ENCODE measurements around the gene GGTLC1.
"Not testable (repeated sequence)": the region's sequence is repeated elsewhere in the genome, so short reads cannot be mapped to it uniquely, and the experiment has no call there.

Gene GGTLC1

DNA sequence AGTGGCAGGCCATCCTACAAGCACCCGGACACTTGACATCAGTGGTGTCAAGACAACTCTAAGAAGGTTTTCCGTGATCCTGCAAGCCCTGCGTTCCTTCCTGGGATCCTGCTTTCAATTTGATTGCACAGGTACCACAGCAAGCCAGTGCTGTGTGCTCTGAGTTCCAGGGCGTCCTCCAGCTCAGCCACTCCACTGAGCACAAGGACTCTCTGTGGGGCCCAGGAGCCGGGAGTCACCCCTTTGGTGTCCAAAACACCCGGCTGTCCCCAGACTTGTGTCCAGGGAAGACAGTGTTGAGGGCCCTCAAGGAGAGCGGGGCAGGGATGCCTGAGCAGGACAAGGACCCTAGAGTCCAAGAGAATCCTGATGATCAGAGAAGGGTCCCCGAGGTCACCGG is 387 bp upstream of the GGTLC1 start:
- H2AFZ ChIP-seq (ENCODE audit: low read depth, low read length, severe bottlenecking); H3K27ac ChIP-seq (ENCODE audit: low read depth, low read length); H3K27me3 ChIP-seq (ENCODE audit: low read length); H3K4me2 ChIP-seq (ENCODE audit: low read depth, low read length, poor library complexity, severe bottlenecking); H4K20me1 ChIP-seq (ENCODE audit: low read depth, low read length); H3K9me3 ChIP-seq (ENCODE audit: insufficient read depth, low read length); H3K9me2 ChIP-seq (replicated peaks; ENCODE audit: insufficient read depth, low read length); H3K36me3 ChIP-seq (ENCODE audit: low read length); H3K79me2 ChIP-seq (ENCODE audit: insufficient read depth, low read length); H3F3A ChIP-seq (ENCODE audit: insufficient read depth); H3K9ac ChIP-seq (ENCODE audit: low read length); H3K4me3 ChIP-seq (ENCODE audit: insufficient read depth, low read length, poor library complexity, severe bottlenecking): not testable (repeated sequence)

DNA sequence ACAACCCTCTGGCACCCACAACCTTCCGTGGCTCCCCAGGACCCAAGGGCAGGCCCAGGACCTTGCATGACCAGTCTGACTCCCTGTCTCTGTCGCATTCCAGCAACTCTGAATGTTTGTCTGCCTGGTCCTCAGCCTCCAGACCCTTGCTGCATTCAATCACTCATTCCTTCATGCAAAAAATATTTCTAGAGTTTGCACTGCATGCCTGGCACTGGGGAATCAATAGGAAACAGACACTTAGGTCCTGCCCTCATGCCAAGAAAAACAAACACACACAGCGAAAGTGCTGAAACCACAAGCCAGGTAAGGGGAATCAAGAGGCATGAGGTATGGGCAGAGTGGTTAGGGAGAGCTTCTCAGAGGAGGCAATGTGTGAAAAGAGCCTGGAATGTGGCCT is 1.9 kb downstream of the GGTLC1 start:
- not testable (repeated sequence) for H3K36me3 ChIP-seq (ENCODE audit: low read length); H3K27me3 ChIP-seq (ENCODE audit: low read length); H2AFZ ChIP-seq (ENCODE audit: low read depth, low read length, severe bottlenecking); H3K9ac ChIP-seq (ENCODE audit: low read length); H3K4me3 ChIP-seq (ENCODE audit: insufficient read depth, low read length, poor library complexity, severe bottlenecking); H3K4me2 ChIP-seq (ENCODE audit: low read depth, low read length, poor library complexity, severe bottlenecking); H3K9me2 ChIP-seq (replicated peaks; ENCODE audit: insufficient read depth, low read length); H3K27ac ChIP-seq (ENCODE audit: low read depth, low read length); H3K79me2 ChIP-seq (ENCODE audit: insufficient read depth, low read length); H3K9me3 ChIP-seq (ENCODE audit: insufficient read depth, low read length); H4K20me1 ChIP-seq (ENCODE audit: low read depth, low read length); H3F3A ChIP-seq (ENCODE audit: insufficient read depth)

- H3K4me2 ChIP-seq (ENCODE audit: low read depth, low read length, poor library complexity, severe bottlenecking); H3K27me3 ChIP-seq (ENCODE audit: low read length); H4K20me1 ChIP-seq (ENCODE audit: low read depth, low read length); H3K9me2 ChIP-seq (replicated peaks; ENCODE audit: insufficient read depth, low read length); H3F3A ChIP-seq (ENCODE audit: insufficient read depth); H3K27ac ChIP-seq (ENCODE audit: low read depth, low read length); H3K9ac ChIP-seq (ENCODE audit: low read length); H2AFZ ChIP-seq (ENCODE audit: low read depth, low read length, severe bottlenecking); H3K4me3 ChIP-seq (ENCODE audit: insufficient read depth, low read length, poor library complexity, severe bottlenecking); H3K36me3 ChIP-seq (ENCODE audit: low read length); H3K9me3 ChIP-seq (ENCODE audit: insufficient read depth, low read length); H3K79me2 ChIP-seq (ENCODE audit: insufficient read depth, low read length): not testable (repeated sequence)
Observed at GRCh38 chr20:23986310-23986709, 2.3 kb downstream of the GGTLC1 start.

- H3K27me3 ChIP-seq (ENCODE audit: low read length); H4K20me1 ChIP-seq (ENCODE audit: low read depth, low read length); H3K36me3 ChIP-seq (ENCODE audit: low read length); H3K9me3 ChIP-seq (ENCODE audit: insufficient read depth, low read length); H3K9ac ChIP-seq (ENCODE audit: low read length); H3K4me3 ChIP-seq (ENCODE audit: insufficient read depth, low read length, poor library complexity, severe bottlenecking); H3K9me2 ChIP-seq (replicated peaks; ENCODE audit: insufficient read depth, low read length); H3K27ac ChIP-seq (ENCODE audit: low read depth, low read length); H3F3A ChIP-seq (ENCODE audit: insufficient read depth); H2AFZ ChIP-seq (ENCODE audit: low read depth, low read length, severe bottlenecking); H3K79me2 ChIP-seq (ENCODE audit: insufficient read depth, low read length); H3K4me2 ChIP-seq (ENCODE audit: low read depth, low read length, poor library complexity, severe bottlenecking): not testable (repeated sequence)
Observed at GRCh38 chr20:23985790-23986225, 2.8 kb downstream of the GGTLC1 start.

GRCh38 chr20:23985066-23985789 is 3.4 kb downstream of the GGTLC1 start:
- H2AFZ ChIP-seq (ENCODE audit: low read depth, low read length, severe bottlenecking); H3K27me3 ChIP-seq (ENCODE audit: low read length); H3K36me3 ChIP-seq (ENCODE audit: low read length); H3F3A ChIP-seq (ENCODE audit: insufficient read depth); H3K9me2 ChIP-seq (replicated peaks; ENCODE audit: insufficient read depth, low read length); H3K9ac ChIP-seq (ENCODE audit: low read length); H4K20me1 ChIP-seq (ENCODE audit: low read depth, low read length); H3K4me2 ChIP-seq (ENCODE audit: low read depth, low read length, poor library complexity, severe bottlenecking); H3K27ac ChIP-seq (ENCODE audit: low read depth, low read length); H3K79me2 ChIP-seq (ENCODE audit: insufficient read depth, low read length); H3K4me3 ChIP-seq (ENCODE audit: insufficient read depth, low read length, poor library complexity, severe bottlenecking); H3K9me3 ChIP-seq (ENCODE audit: insufficient read depth, low read length): not testable (repeated sequence)

DNA sequence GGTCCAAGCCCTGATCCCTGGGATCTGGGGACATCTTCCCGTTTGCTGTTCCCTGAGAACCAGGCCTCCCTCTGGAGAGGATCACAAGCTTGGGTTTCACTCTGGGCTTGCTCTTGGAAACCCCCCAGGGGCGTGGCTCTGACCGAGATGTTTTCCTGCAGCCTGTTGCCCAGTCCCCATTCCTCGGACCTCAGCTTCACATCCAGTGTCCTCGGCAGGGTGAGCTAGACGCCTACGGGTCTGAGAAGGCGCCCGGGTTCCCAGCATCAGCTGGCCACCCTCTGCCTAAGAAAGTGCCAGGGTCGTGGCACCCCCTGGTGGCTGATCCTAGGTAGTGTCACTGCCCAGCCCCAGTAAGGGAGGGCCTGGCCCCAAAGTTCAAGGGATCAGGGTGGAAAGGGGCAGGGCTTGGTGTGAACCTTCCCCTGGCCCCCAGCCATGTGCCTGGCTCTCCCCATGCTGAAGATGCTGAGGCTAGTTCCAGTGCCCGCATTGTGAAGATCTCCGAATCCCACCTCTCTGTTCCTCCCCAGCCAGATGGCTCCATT is 4.0 kb downstream of the GGTLC1 start:
- not testable (repeated sequence) for H3K27me3 ChIP-seq (ENCODE audit: low read length); H3K9ac ChIP-seq (ENCODE audit: low read length); H3K9me3 ChIP-seq (ENCODE audit: insufficient read depth, low read length); H2AFZ ChIP-seq (ENCODE audit: low read depth, low read length, severe bottlenecking); H3K4me2 ChIP-seq (ENCODE audit: low read depth, low read length, poor library complexity, severe bottlenecking); H3F3A ChIP-seq (ENCODE audit: insufficient read depth); H4K20me1 ChIP-seq (ENCODE audit: low read depth, low read length); H3K79me2 ChIP-seq (ENCODE audit: insufficient read depth, low read length); H3K27ac ChIP-seq (ENCODE audit: low read depth, low read length); H3K4me3 ChIP-seq (ENCODE audit: insufficient read depth, low read length, poor library complexity, severe bottlenecking); H3K36me3 ChIP-seq (ENCODE audit: low read length); H3K9me2 ChIP-seq (replicated peaks; ENCODE audit: insufficient read depth, low read length)

- H3K27me3 ChIP-seq (ENCODE audit: low read length); H2AFZ ChIP-seq (ENCODE audit: low read depth, low read length, severe bottlenecking); H4K20me1 ChIP-seq (ENCODE audit: low read depth, low read length); H3K9me2 ChIP-seq (replicated peaks; ENCODE audit: insufficient read depth, low read length); H3K9ac ChIP-seq (ENCODE audit: low read length); H3F3A ChIP-seq (ENCODE audit: insufficient read depth); H3K79me2 ChIP-seq (ENCODE audit: insufficient read depth, low read length); H3K4me3 ChIP-seq (ENCODE audit: insufficient read depth, low read length, poor library complexity, severe bottlenecking); H3K4me2 ChIP-seq (ENCODE audit: low read depth, low read length, poor library complexity, severe bottlenecking); H3K36me3 ChIP-seq (ENCODE audit: low read length); H3K9me3 ChIP-seq (ENCODE audit: insufficient read depth, low read length); H3K27ac ChIP-seq (ENCODE audit: low read depth, low read length): not testable (repeated sequence)
Observed at GRCh38 chr20:23982112-23983018, 6.2 kb downstream of the GGTLC1 start.

GRCh38 chr20:23981526-23981925 is 7.1 kb downstream of the GGTLC1 start:
- H3K36me3 ChIP-seq (ENCODE audit: low read length): not testable (repeated sequence)

More at GRCh38 chr20:23981526-23981925, 7.1 kb downstream of the GGTLC1 start:
- not testable (repeated sequence) for H3K4me3 ChIP-seq (ENCODE audit: insufficient read depth, low read length, poor library complexity, severe bottlenecking); H3K4me2 ChIP-seq (ENCODE audit: low read depth, low read length, poor library complexity, severe bottlenecking); H3K27me3 ChIP-seq (ENCODE audit: low read length); H3K79me2 ChIP-seq (ENCODE audit: insufficient read depth, low read length); H3K9ac ChIP-seq (ENCODE audit: low read length); H2AFZ ChIP-seq (ENCODE audit: low read depth, low read length, severe bottlenecking); H3F3A ChIP-seq (ENCODE audit: insufficient read depth); H4K20me1 ChIP-seq (ENCODE audit: low read depth, low read length); H3K9me3 ChIP-seq (ENCODE audit: insufficient read depth, low read length); H3K27ac ChIP-seq (ENCODE audit: low read depth, low read length); H3K9me2 ChIP-seq (replicated peaks; ENCODE audit: insufficient read depth, low read length)

Measured in SU-DHL-6 (cell line).